GM23338 (cell line): ENCODE data around the gene DTHD1. TPM values are rescaled to one million over a fixed set of nuclear protein-coding genes. Genes with fewer than 3 reads are reported as not detected.

ENCODE experiments used
- ATAC-seq: fragments of 200-7000 bp; cut with Tn5 transposase; 3 replicates; pipeline ENCODE4 v1.9.1; 2020
- DNase-seq: peaks from one replicate; pipeline ENCODE4 v3.0.0-alpha.2; 2015; ENCODE audit warnings: low spot score
- H2AFZ ChIP-seq: fragments of 200-600 bp; sonication (generic); 2 replicates; pipeline ENCODE4 v1.8.0; 2016; ENCODE audit warnings: antibody characterized with exemption, mild to moderate bottlenecking, moderate library complexity
- H3F3A ChIP-seq: fragments of 200-600 bp; sonication (generic); replicated peaks from 2 replicates; pipeline ENCODE4 v1.8.0; 2017; ENCODE audit warnings: antibody characterized with exemption, mixed run types, low read depth
- H3K27ac ChIP-seq: fragments of 200-600 bp; sonication (generic); 2 replicates; pipeline ENCODE4 v1.6.1; 2016; ENCODE audit warnings: low read depth
- H3K27me3 ChIP-seq: fragments of 200-600 bp; sonication (generic); 2 replicates; pipeline ENCODE4 v1.8.0; 2016; ENCODE audit warnings: mild to moderate bottlenecking, mixed run types, moderate library complexity; ENCODE audit not compliant: insufficient read depth
- H3K36me3 ChIP-seq: fragments of 200-600 bp; sonication (generic); 2 replicates; pipeline ENCODE4 v1.8.0; 2016; ENCODE audit warnings: mild to moderate bottlenecking; ENCODE audit not compliant: insufficient read depth
- H3K4me1 ChIP-seq: fragments of 200-600 bp; sonication (generic); 2 replicates; pipeline ENCODE4 v1.8.0; 2016; ENCODE audit warnings: mild to moderate bottlenecking, moderate library complexity; ENCODE audit not compliant: insufficient read depth
- H3K4me2 ChIP-seq: fragments of 200-600 bp; sonication (generic); 2 replicates; pipeline ENCODE4 v1.7.1; 2017; ENCODE audit warnings: mixed run types
- H3K4me3 ChIP-seq: fragments of 200-600 bp; sonication (generic); 2 replicates; pipeline ENCODE4 v1.6.1; 2016; ENCODE audit warnings: mixed run types
- H3K79me2 ChIP-seq: fragments of 200-600 bp; sonication (generic); replicated peaks from 2 replicates; pipeline ENCODE4 v1.8.0; 2017; ENCODE audit warnings: mild to moderate bottlenecking; ENCODE audit not compliant: insufficient read depth
- H3K9me2 ChIP-seq: fragments of 200-600 bp; sonication (generic); 2 replicates; pipeline ENCODE4 v1.8.0; 2017; ENCODE audit not compliant: insufficient read depth
- H4K20me1 ChIP-seq: fragments of 200-600 bp; sonication (generic); replicated peaks from 2 replicates; pipeline ENCODE4 v1.8.0; 2017; ENCODE audit warnings: mild to moderate bottlenecking; ENCODE audit not compliant: insufficient read depth
- H3K27ac Mint-ChIP-seq: 2 replicates; pipeline ENCODE4 v1.8.0; 2020; ENCODE audit warnings: inconsistent platforms, mild to moderate bottlenecking, moderate library complexity, mixed read lengths
- H3K27me3 Mint-ChIP-seq: 3 replicates; pipeline ENCODE4 v1.8.0; 2022; ENCODE audit warnings: low read depth, mild to moderate bottlenecking, moderate library complexity, mixed read lengths, inconsistent platforms; ENCODE audit not compliant: insufficient read depth, poor library complexity
- H3K36me3 Mint-ChIP-seq: 3 replicates; pipeline ENCODE4 v1.8.0; 2021; ENCODE audit warnings: low read depth, mild to moderate bottlenecking, inconsistent platforms, moderate library complexity, mixed read lengths
- H3K4me1 Mint-ChIP-seq: 3 replicates; pipeline ENCODE4 v1.8.0; 2020; ENCODE audit warnings: mild to moderate bottlenecking, inconsistent platforms, mixed read lengths
- H3K4me3 Mint-ChIP-seq: 3 replicates; pipeline ENCODE4 v1.8.0; 2021; ENCODE audit warnings: moderate library complexity, mild to moderate bottlenecking, inconsistent platforms, mixed read lengths
- H3K9me3 Mint-ChIP-seq: 3 replicates; pipeline ENCODE4 v1.8.0; 2020; ENCODE audit warnings: moderate library complexity, mild to moderate bottlenecking, inconsistent platforms, mixed read lengths
- CREB1 ChIP-seq: fragments of 250-450 bp; sonication (Bioruptor Pico); IDR thresholded peaks from 2 replicates; pipeline ENCODE4 v1.5.0; 2020; ENCODE audit warnings: low read depth, mild to moderate bottlenecking, moderate library complexity
- CTCF ChIP-seq, 2 experiments: fragments of 200-600 bp in 1 of 2; sonication (generic) in 1 of 2; conservative IDR thresholded peaks; 2 replicates each; pipeline versions ENCODE4 v1.5.1 to v1.6.1; 2016 to 2017; ENCODE audit warnings: antibody characterized with exemption in 2 of 2, low read depth in 2 of 2, mild to moderate bottlenecking in 2 of 2, moderate library complexity in 1 of 2
- ETS1 ChIP-seq: IDR thresholded peaks from 2 replicates; pipeline ENCODE4 v1.6.1; 2016; ENCODE audit warnings: antibody characterized with exemption
- EZH2 ChIP-seq: fragments of 200-600 bp; sonication (generic); IDR thresholded peaks from one replicate; pipeline ENCODE4 v1.8.0; 2017; ENCODE audit warnings: antibody characterized with exemption, mild to moderate bottlenecking, low read depth; ENCODE audit not compliant: unreplicated experiment
- EZH2phosphoT487 ChIP-seq: fragments of 200-600 bp; sonication (generic); IDR thresholded peaks from one replicate; pipeline ENCODE4 v1.8.1; 2018; ENCODE audit warnings: antibody characterized with exemption; ENCODE audit not compliant: unreplicated experiment
- JUNB ChIP-seq: IDR thresholded peaks from one replicate; pipeline ENCODE4 v1.6.1; 2016; ENCODE audit warnings: antibody characterized with exemption; ENCODE audit not compliant: unreplicated experiment
- NANOG ChIP-seq: IDR thresholded peaks from 2 replicates; pipeline ENCODE4 v1.6.1; 2016; ENCODE audit warnings: antibody characterized with exemption, borderline replicate concordance
- POLR2AphosphoS5 ChIP-seq: IDR thresholded peaks from 2 replicates; pipeline ENCODE4 v1.6.1; 2016; ENCODE audit warnings: antibody characterized with exemption, low read depth
- REST ChIP-seq: IDR thresholded peaks from one replicate; pipeline ENCODE4 v1.6.1; 2018; ENCODE audit warnings: antibody characterized with exemption; ENCODE audit not compliant: unreplicated experiment
- STAT1 ChIP-seq: IDR thresholded peaks from one replicate; pipeline ENCODE4 v1.6.1; 2016; ENCODE audit warnings: antibody characterized with exemption; ENCODE audit not compliant: unreplicated experiment
- ZNF114 ChIP-seq: fragments of 250-450 bp; sonication (Bioruptor Pico); IDR thresholded peaks from 2 replicates; pipeline ENCODE4 v1.5.0; 2020; ENCODE audit warnings: mild to moderate bottlenecking, moderate library complexity
- ZNF331 ChIP-seq: fragments of 250-450 bp; sonication (Bioruptor Pico); IDR thresholded peaks from 2 replicates; pipeline ENCODE4 v1.5.0; 2020; ENCODE audit warnings: low read depth, mild to moderate bottlenecking, moderate library complexity
- ZNF462 ChIP-seq: fragments of 250-450 bp; sonication (Bioruptor Pico); IDR thresholded peaks from 2 replicates; pipeline ENCODE4 v1.5.0; 2020; ENCODE audit warnings: mild to moderate bottlenecking, moderate library complexity
- polyA plus RNA-seq: library from polyadenylated mRNA; unstranded; fragments of >200 nt; fragmentation: Nextera tagmentation; extraction: Ambion mirVana; gene quantifications from 2 replicates; pipeline ENCODE4 v1.2.1, GENCODE V29; 2016
- total RNA-seq: library from RNA; depleted of rRNA; stranded (reverse); fragments of >200 nt; shearing (Covaris generic); gene quantifications from 2 replicates; pipeline ENCODE4 v1.2.3, GENCODE V29; 2014

The DTHD1 gene
- total and polyA plus RNA-seq, 2 experiments from 2014 or later, result not detected

GRCh38 chr4:36301127-36301526 is 19.7 kb downstream of the DTHD1 start:
- Histone ChIP-seq H3K27me3 (no peaks in the 10 kb centered on the region), H3F3A (no peaks in the 10 kb centered on the region), H3K4me1 (no peaks in the 10 kb centered on the region), H4K20me1 (no peaks in the 10 kb centered on the region), H3K4me3 (no peak overlapping the region), H3K9me2 (no peaks in the 10 kb centered on the region), H3K36me3 (no peaks in the 10 kb centered on the region), H2AFZ (no peak overlapping the region), H3K79me2 (no peaks in the 10 kb centered on the region), H3K4me2 (no peak overlapping the region), H3K27ac (no peak overlapping the region)
- Mint-ChIP-seq H3K27me3 (peaks cover 2% of the 10 kb centered on the region), H3K27ac (no peak overlapping the region), H3K4me3 (no peak overlapping the region), H3K36me3 (no peaks in the 10 kb centered on the region), H3K4me1 (no peaks in the 10 kb centered on the region), H3K9me3 (no peaks in the 10 kb centered on the region)
- no peak for DNase-seq
- TF ChIP-seq JUNB (no peak), POLR2AphosphoS5 (no peak), STAT1 (no peak), EZH2 (no peak), NANOG (no peak), ZNF114 (CRISPR knock-in tag) (no peak), EZH2phosphoT487 (no peak), REST (no peak), CREB1 (CRISPR knock-in tag) (no peak), ETS1 (no peak), CTCF (conservative IDR thresholded peaks at IDR 0.05; ENCODE audit: low read depth in 2 of 2) (no peak), ZNF331 (no peak), ZNF462 (CRISPR knock-in tag) (no peak)
- ATAC-seq, result no peak
